Common myeloid progenitor, CD34-positive (primary cell): ENCODE data around the gene CHST13. TPM values are rescaled to one million over a fixed set of nuclear protein-coding genes. Genes with fewer than 3 reads are reported as not detected.

Source experiments
- CTCF ChIA-PET: fragments of 350-600 bp; sonication (Branson Sonifier 250); formaldehyde crosslinking; loops from one replicate; lab custom pipeline; 2021; ENCODE audit warnings: antibody characterized with exemption; lab: Charles Lee
- POLR2A ChIA-PET: fragments of 350-600 bp; sonication (Branson Sonifier 250); formaldehyde crosslinking; loops from one replicate; lab custom pipeline; 2021; ENCODE audit warnings: antibody characterized with exemption; lab: Charles Lee
- DNase-seq, 3 donors: peaks; one replicate each; pipeline versions ENCODE4 v3.0.0 to v3.0.0-alpha.2; 2013
- H3K27ac ChIP-seq, 2 experiments: 1 replicate in 1 of 2; 2 replicates in 1 of 2; pipeline ENCODE4 v1.7.0; 2013; ENCODE audit warnings: inconsistent platforms in 2 of 2, low read length in 2 of 2, mild to moderate bottlenecking in 2 of 2, low read depth in 1 of 2, moderate library complexity in 1 of 2; ENCODE audit not compliant: severe bottlenecking in 2 of 2, insufficient read depth in 1 of 2, poor library complexity in 1 of 2
- H3K27me3 ChIP-seq, 5 experiments: replicated peaks in 2 of 5; 1 replicate in 3 of 5; 2 replicates in 2 of 5; pipeline versions ENCODE4 v1.6.1 to v1.7.0; 2013; ENCODE audit warnings: low read length in 4 of 5, mild to moderate bottlenecking in 2 of 5, moderate library complexity in 2 of 5, inconsistent platforms in 1 of 5; ENCODE audit not compliant: insufficient read depth in 5 of 5, control insufficient read depth in 4 of 5
- H3K36me3 ChIP-seq, 4 experiments: 1 replicate in 2 of 4; 2 replicates in 2 of 4; pipeline versions ENCODE4 v1.6.1 to v1.7.0; 2013; ENCODE audit warnings: low read length in 3 of 4, control low read depth in 1 of 4, mild to moderate bottlenecking in 1 of 4; ENCODE audit not compliant: control insufficient read depth in 4 of 4, insufficient read depth in 4 of 4
- H3K4me1 ChIP-seq, 4 experiments: 1 replicate in 3 of 4; 2 replicates in 1 of 4; pipeline versions ENCODE4 v1.6.1 to v1.7.1; 2013; ENCODE audit warnings: low read length in 3 of 4, mild to moderate bottlenecking in 3 of 4, control low read depth in 1 of 4, inconsistent platforms in 1 of 4, moderate library complexity in 1 of 4; ENCODE audit not compliant: control insufficient read depth in 4 of 4, insufficient read depth in 4 of 4; ENCODE audit errors: control extremely low read depth in 1 of 4
- H3K4me3 ChIP-seq, 7 experiments: 1 replicate in 4 of 7; 2 replicates in 3 of 7; pipeline versions ENCODE4 v1.5.1 to v1.7.0; 2013; ENCODE audit warnings: mild to moderate bottlenecking in 7 of 7, low read length in 6 of 7, moderate library complexity in 6 of 7, inconsistent platforms in 2 of 7, low read depth in 2 of 7, control low read depth in 1 of 7; ENCODE audit not compliant: insufficient read depth in 4 of 7, control insufficient read depth in 1 of 7; ENCODE audit errors: extremely low read depth in 1 of 7
- H3K9me3 ChIP-seq, 5 experiments: 1 replicate in 4 of 5; 2 replicates in 1 of 5; pipeline versions ENCODE4 v1.6.1 to v1.7.1; 2013; ENCODE audit warnings: low read length in 4 of 5, mild to moderate bottlenecking in 2 of 5, inconsistent platforms in 1 of 5, low read depth in 1 of 5, moderate library complexity in 1 of 5; ENCODE audit not compliant: control insufficient read depth in 4 of 5, insufficient read depth in 2 of 5; ENCODE audit errors: control extremely low read depth in 1 of 5
- WGBS: methylation state at CpG from one replicate; pipeline ENCODE4 v1.1.5; 2013; ENCODE audit not compliant: insufficient coverage; 5-methylcytosine and 5-hydroxymethylcytosine counted together
- polyA plus RNA-seq: library from polyadenylated mRNA; unstranded; fragments of 120-200 nt; gene quantifications from one replicate; pipeline ENCODE4 v1.2.1, GENCODE V29; 2013

CHST13 gene
- polyA plus RNA-seq, result 25.8 TPM

- Histone ChIP-seq H3K4me3 (peak within 1 kb of the TSS; percentile 49 to 86 (median 67)), H3K27me3 (no peaks in the 10 kb centered on the region), H3K4me1 (peaks cover 4 to 67% (median 61%) of the 10 kb centered on the region in 4 experiments), H3K36me3 (no peaks in the 10 kb centered on the region), H3K27ac (peak within 1 kb of the TSS; percentile 15 to 47), H3K9me3 (no peaks in the 10 kb centered on the region)
- 4% methylated on average over 39 of the region's 56 CpGs for WGBS
- ChIA-PET POLR2A (interaction anchor here (1.2 kb wide), 1 partner anchor 17 kb away, joined by 5 read pairs; no protein-coding TSS in a partner anchor), CTCF (interaction anchor here (0.6 to 3.7 kb wide), 19 partner anchors 9 to 931 kb away, joined by 3 to 36 read pairs (median 4); partner anchors contain the start of genes C3orf22 and ZXDC)
- DNase-seq, result peak; percentile 55 to 81 (median 68)
These were observed at the start of gene CHST13 for GRCh38 chr3:126523745-126524428. TSS of gene CHST13 (plus strand) at chr3:126524155. CDS start at chr3:126524333, 178 bp downstream.

- WGBS, result 12% methylated on average over 67 of the region's 72 CpGs
- peak overlapping the region; percentile 50 to 73 for H3K27ac ChIP-seq
- ChIA-PET CTCF (interaction anchor here (1.2 to 4.2 kb wide), 4 partner anchors 12 to 48 kb away, joined by 3 to 14 read pairs (median 8); partner anchors contain the start of gene CHST13), POLR2A (no interaction called here)
- H3K4me1 ChIP-seq, result peaks cover 25 to 44% (median 43%) of the 10 kb centered on the region in 4 experiments
- H3K36me3 ChIP-seq, result peaks cover 6 to 17% (median 16%) of the 10 kb centered on the region in 4 experiments
- H3K9me3 ChIP-seq, result no peaks in the 10 kb centered on the region
- H3K4me3 ChIP-seq, result peak overlapping the region; percentile 54 to 82 (median 74)
- H3K27me3 ChIP-seq, result no peaks in the 10 kb centered on the region
- peak; percentile 25 to 73 (median 62) for DNase-seq
These were observed 49.2 kb upstream of the CHST13 start for GRCh38 chr3:126474498-126475412.

- Histone ChIP-seq H3K36me3 (peaks cover 3 to 12% (median 9%) of the 10 kb centered on the region in 4 experiments), H3K27ac (peak within 1 kb of the TSS; percentile 50 to 73), H3K4me3 (peak within 1 kb of the TSS; percentile 54 to 89 (median 77)), H3K4me1 (peaks cover 25 to 44% (median 43%) of the 10 kb centered on the region in 4 experiments), H3K27me3 (no peaks in the 10 kb centered on the region), H3K9me3 (no peaks in the 10 kb centered on the region)
- POLR2A ChIA-PET, result interaction anchor here (0.6 kb wide), 1 partner anchor 178 kb away, joined by 4 read pairs; no protein-coding TSS in a partner anchor
- 0% methylated on average over 68 of the region's 112 CpGs for WGBS
- CTCF ChIA-PET, result interaction anchor here (1.1 to 4.2 kb wide), 6 partner anchors 9 to 342 kb away, joined by 3 to 14 read pairs (median 4); partner anchors contain the start of gene CHST13
- DNase-seq, result peak; percentile 88 to 92 (median 92)
These were observed 48.4 kb upstream of the CHST13 start, which contains the start of gene ZXDC for GRCh38 chr3:126475413-126476114. TSS of gene ZXDC (minus strand) at chr3:126475891. CDS start at chr3:126475865, 26 bp downstream.

GRCh38 chr3:126476166-126477060 lies 47.5 kb upstream of the CHST13 start:
- POLR2A ChIA-PET, result interaction anchor here (0.6 kb wide), 1 partner anchor 178 kb away, joined by 4 read pairs; no protein-coding TSS in a partner anchor

GRCh38 chr3:126477061-126477380 lies 46.9 kb upstream of the CHST13 start:
- no peak overlapping the region for H3K27ac ChIP-seq
- no peaks in the 10 kb centered on the region for H3K9me3 ChIP-seq
- H3K4me1 ChIP-seq, result peaks cover 19 to 38% (median 36%) of the 10 kb centered on the region in 4 experiments
- H3K4me3 ChIP-seq, result no peak overlapping the region
- POLR2A ChIA-PET, result no interaction called here
- WGBS, result 88% methylated on average over 4 of the region's 4 CpGs
- CTCF ChIA-PET, result interaction anchor here (0.9 to 1.5 kb wide), 3 partner anchors 10 to 50 kb away, joined by 3 to 4 read pairs (median 3); no protein-coding TSS in a partner anchor
- H3K36me3 ChIP-seq, result peaks cover 0 to 2% (median 0%) of the 10 kb centered on the region in 4 experiments
- no peaks in the 10 kb centered on the region for H3K27me3 ChIP-seq
- no peak for DNase-seq

More at GRCh38 chr3:126476166-126477060, 47.5 kb upstream of the CHST13 start:
- Histone ChIP-seq H3K36me3 (peaks cover 0 to 4% (median under 1%) of the 10 kb centered on the region in 4 experiments), H3K9me3 (no peaks in the 10 kb centered on the region), H3K27ac (peak overlapping the region in 1 of 2 experiments; percentile 41), H3K27me3 (no peaks in the 10 kb centered on the region), H3K4me1 (peaks cover 25 to 42% (median 41%) of the 10 kb centered on the region in 4 experiments), H3K4me3 (peak overlapping the region; percentile 52 to 89 (median 69))
- CTCF ChIA-PET, result interaction anchor here (0.9 to 4.2 kb wide), 7 partner anchors 10 to 343 kb away, joined by 3 to 14 read pairs (median 3); partner anchors contain the start of gene CHST13
- peak; percentile 18 to 66 (median 64) for DNase-seq
- 18% methylated on average over 42 of the region's 66 CpGs for WGBS
